Uterus (tissue), 4 donors: ENCODE results near the gene APOL5. TPM values are rescaled to one million over a fixed set of nuclear protein-coding genes. Genes with fewer than 3 reads are reported as not detected.
"Not testable (repeated sequence)": the region's sequence is repeated elsewhere in the genome, so short reads cannot be mapped to it uniquely, and the experiment has no call there.

Experiments
- DNase-seq, 2 donors: peaks; one replicate each; pipeline ENCODE4 v3.0.0-alpha.2; 2019 to 2020
- H3K27ac ChIP-seq, 2 donors: fragments of 200-600 bp; sonication (generic); 1 replicate in 1 of 2; 2 replicates in 1 of 2; pipeline ENCODE4 v1.5.1; 2016 to 2018
- H3K27me3 ChIP-seq, 2 donors: fragments of 200-600 bp; sonication (generic); one replicate each; pipeline ENCODE4 v1.5.1; 2018 to 2019; ENCODE audit warnings: control low read depth in 1 of 2
- H3K36me3 ChIP-seq, 2 donors: fragments of 200-600 bp; sonication (generic); one replicate each; pipeline ENCODE4 v1.5.1; 2019; ENCODE audit warnings: control low read depth in 1 of 2
- H3K4me1 ChIP-seq, 2 donors: fragments of 200-600 bp; sonication (generic); one replicate each; pipeline ENCODE4 v1.5.1; 2018 to 2019; ENCODE audit warnings: control low read depth in 1 of 2
- H3K4me3 ChIP-seq, 2 donors: fragments of 200-600 bp; sonication (generic); 1 replicate in 1 of 2; 2 replicates in 1 of 2; pipeline ENCODE4 v1.5.1; 2018 to 2019; ENCODE audit warnings: mild to moderate bottlenecking in 1 of 2
- H3K9me3 ChIP-seq, 2 donors: fragments of 200-600 bp; sonication (generic); one replicate each; pipeline ENCODE4 v1.5.1; 2019; ENCODE audit warnings: control low read depth in 1 of 2
- POLR2A ChIP-seq, 2 donors: fragments of 450-650 bp; IDR thresholded peaks; one replicate each; pipeline ENCODE4 v1.6.1; 2016; ENCODE audit warnings: antibody characterized with exemption in 2 of 2, mild to moderate bottlenecking in 1 of 2, moderate library complexity in 1 of 2
- intact Hi-C: fragments of 100-400 bp; cut with DNase I; formaldehyde crosslinking; loops from one replicate; pipeline ENCODE4 v1.15.1; 2023; ENCODE audit warnings: low total_unique reads
- total RNA-seq, 4 donors: library from RNA; depleted of rRNA in 3 of 4; stranded (reverse); fragments of >200 nt in 3 of 4; gene quantifications; one replicate each; pipeline versions ENCODE4 v1.1.0 to v1.2.4, GENCODE V29; 2014 to 2023
- TF ChIP-seq, protein P1 (sequence below), 4 experiments: fragments of 200-600 bp in 2 of 4; fragments of 450-650 bp in 2 of 4; sonication (generic) in 2 of 4; IDR thresholded peaks; one replicate each; pipeline ENCODE4 v1.5.1; 2016 to 2019; ENCODE audit warnings: antibody characterized with exemption in 4 of 4, mild to moderate bottlenecking in 2 of 4, moderate library complexity in 1 of 4
- donor health status: DM: yes; HTN: yes; CAD: no.

The APOL5 gene
- total RNA-seq, 4 donors from 2014 or later, result not detected

- intact Hi-C loops, result no loop called here
- no peaks in the 10 kb centered on the region for H3K9me3 ChIP-seq
- no peak overlapping the region for H3K4me3 ChIP-seq
- DNase-seq, result no peak
- TF ChIP-seq POLR2A (IDR thresholded peaks at IDR 0.05), result no peak
- TF ChIP-seq, protein P1, sequence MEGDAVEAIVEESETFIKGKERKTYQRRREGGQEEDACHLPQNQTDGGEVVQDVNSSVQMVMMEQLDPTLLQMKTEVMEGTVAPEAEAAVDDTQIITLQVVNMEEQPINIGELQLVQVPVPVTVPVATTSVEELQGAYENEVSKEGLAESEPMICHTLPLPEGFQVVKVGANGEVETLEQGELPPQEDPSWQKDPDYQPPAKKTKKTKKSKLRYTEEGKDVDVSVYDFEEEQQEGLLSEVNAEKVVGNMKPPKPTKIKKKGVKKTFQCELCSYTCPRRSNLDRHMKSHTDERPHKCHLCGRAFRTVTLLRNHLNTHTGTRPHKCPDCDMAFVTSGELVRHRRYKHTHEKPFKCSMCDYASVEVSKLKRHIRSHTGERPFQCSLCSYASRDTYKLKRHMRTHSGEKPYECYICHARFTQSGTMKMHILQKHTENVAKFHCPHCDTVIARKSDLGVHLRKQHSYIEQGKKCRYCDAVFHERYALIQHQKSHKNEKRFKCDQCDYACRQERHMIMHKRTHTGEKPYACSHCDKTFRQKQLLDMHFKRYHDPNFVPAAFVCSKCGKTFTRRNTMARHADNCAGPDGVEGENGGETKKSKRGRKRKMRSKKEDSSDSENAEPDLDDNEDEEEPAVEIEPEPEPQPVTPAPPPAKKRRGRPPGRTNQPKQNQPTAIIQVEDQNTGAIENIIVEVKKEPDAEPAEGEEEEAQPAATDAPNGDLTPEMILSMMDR (IDR thresholded peaks at IDR 0.05), result no peak
- no peak overlapping the region for H3K27ac ChIP-seq
- no peaks in the 10 kb centered on the region for H3K36me3 ChIP-seq
- H3K27me3 ChIP-seq, result no peaks in the 10 kb centered on the region
- H3K4me1 ChIP-seq, result no peaks in the 10 kb centered on the region
These were observed 20.5 kb upstream of the APOL5 start for GRCh38 chr22:35697142-35697541.

GRCh38 chr22:35699852-35700251, 17.8 kb upstream of the APOL5 start:
- intact Hi-C loops, H3K27ac ChIP-seq, H3K27me3 ChIP-seq, H3K4me1 ChIP-seq, H3K4me3 ChIP-seq, H3K36me3 ChIP-seq, DNase-seq, H3K9me3 ChIP-seq: not testable (repeated sequence)

DNA sequence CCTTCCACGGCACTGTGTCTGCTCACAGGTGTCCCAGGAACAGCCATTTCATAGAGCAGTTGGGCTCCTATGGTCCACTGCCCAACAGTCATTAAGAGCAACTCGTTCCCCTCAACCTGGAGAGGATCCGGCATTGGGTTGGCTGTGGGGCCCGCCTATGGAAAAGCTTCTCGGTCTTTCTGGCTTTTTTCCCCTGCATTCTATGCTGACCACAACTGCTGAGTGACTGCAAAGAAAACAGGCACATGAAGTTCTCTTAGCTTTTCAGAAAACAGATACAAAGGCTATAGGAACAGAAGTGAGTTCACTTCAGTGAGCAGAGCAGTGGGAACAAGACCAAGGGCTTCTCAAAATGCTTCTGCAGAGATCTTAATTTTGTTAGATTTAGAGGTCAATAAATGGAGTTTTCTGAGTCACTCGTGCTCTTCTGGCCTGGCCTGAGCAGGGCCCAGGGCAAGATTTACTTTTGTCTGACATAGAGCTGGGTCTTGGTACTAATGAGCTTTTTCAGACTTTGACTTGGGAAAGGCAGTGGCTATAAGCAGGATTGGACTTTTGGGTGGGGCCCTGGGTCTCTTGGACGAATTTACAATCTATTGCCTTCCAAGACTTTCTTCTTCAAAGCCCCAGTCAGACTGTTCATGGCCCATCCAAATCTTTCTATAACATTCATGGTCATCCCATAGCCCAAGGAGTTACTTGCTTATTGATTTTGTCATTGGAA, 13.6 kb upstream of the APOL5 start:
- DNase-seq, result no peak
- Histone ChIP-seq H3K27ac (no peak overlapping the region), H3K9me3 (no peaks in the 10 kb centered on the region), H3K27me3 (no peaks in the 10 kb centered on the region), H3K36me3 (no peaks in the 10 kb centered on the region), H3K4me1 (no peaks in the 10 kb centered on the region), H3K4me3 (no peak overlapping the region)
- intact Hi-C loops, result no loop called here
- no peak for TF ChIP-seq POLR2A (IDR thresholded peaks at IDR 0.05)
- TF ChIP-seq, protein P1 (IDR thresholded peaks at IDR 0.05), result no peak

GRCh38 chr22:35705141-35705540, 12.5 kb upstream of the APOL5 start:
- Histone ChIP-seq H3K27ac (no peak overlapping the region), H3K36me3 (no peaks in the 10 kb centered on the region), H3K4me1 (no peaks in the 10 kb centered on the region), H3K27me3 (no peaks in the 10 kb centered on the region), H3K9me3 (no peaks in the 10 kb centered on the region), H3K4me3 (no peak overlapping the region)
- TF ChIP-seq, protein P1 (IDR thresholded peaks at IDR 0.05), result no peak
- TF ChIP-seq POLR2A (IDR thresholded peaks at IDR 0.05), result no peak
- no peak for DNase-seq
- intact Hi-C loops, result no loop called here

- Histone ChIP-seq H3K4me1 (no peaks in the 10 kb centered on the region), H3K27me3 (no peaks in the 10 kb centered on the region), H3K27ac (no peak overlapping the region), H3K36me3 (no peaks in the 10 kb centered on the region), H3K4me3 (no peak overlapping the region), H3K9me3 (no peaks in the 10 kb centered on the region)
- intact Hi-C loops, result no loop called here
- no peak for DNase-seq
- no peak for TF ChIP-seq POLR2A (IDR thresholded peaks at IDR 0.05)
- TF ChIP-seq, protein P1 (IDR thresholded peaks at IDR 0.05), result no peak
These were observed 9.2 kb upstream of the APOL5 start for GRCh38 chr22:35708453-35708852.

DNA sequence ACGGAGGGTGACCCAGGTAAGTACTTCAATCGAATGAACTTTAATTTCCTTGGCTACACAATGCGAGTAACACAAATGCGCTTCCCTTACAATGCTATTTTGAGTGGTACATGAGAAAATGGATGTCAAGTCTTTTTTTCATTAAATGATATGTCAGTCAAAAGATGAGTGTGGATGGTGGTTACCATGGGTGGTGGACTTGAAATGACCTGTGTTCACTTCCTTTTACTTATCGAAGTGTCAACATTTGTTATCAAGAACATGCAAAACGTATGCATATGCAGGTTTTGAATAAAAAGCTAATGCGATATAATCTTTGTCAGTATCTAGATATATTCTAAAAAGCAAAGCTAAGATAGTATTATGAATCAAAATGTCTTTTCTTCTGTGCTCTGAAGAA, 8.8 kb upstream of the APOL5 start:
- TF ChIP-seq, protein P1 (IDR thresholded peaks at IDR 0.05), result no peak
- TF ChIP-seq POLR2A (IDR thresholded peaks at IDR 0.05), result no peak
- no peak for DNase-seq
- Histone ChIP-seq H3K27me3 (no peaks in the 10 kb centered on the region), H3K4me3 (no peak overlapping the region), H3K27ac (no peak overlapping the region), H3K36me3 (no peaks in the 10 kb centered on the region), H3K4me1 (no peaks in the 10 kb centered on the region), H3K9me3 (no peaks in the 10 kb centered on the region)
- intact Hi-C loops, result no loop called here
